Body of pancreas (tissue), 4 donors: Measurements from ENCODE around the gene NOVA1. TPM values are rescaled to one million over a fixed set of nuclear protein-coding genes. Genes with fewer than 3 reads are reported as not detected.

Experiments used
- ATAC-seq: fragments of 150-250 bp; one replicate; pipeline ENCODE4 v1.9.1; 2016
- DNase-seq, 4 donors: peaks; one replicate each; pipeline ENCODE4 v3.0.0-alpha.2; 2019
- H3K27ac ChIP-seq, 4 donors: fragments of 200-600 bp; sonication (generic); 1 replicate in 3 of 4; 2 replicates in 1 of 4; pipeline versions ENCODE4 v1.5.1 to v1.6.1; 2016 to 2019; ENCODE audit warnings: mild to moderate bottlenecking in 1 of 4, mixed read lengths in 1 of 4, moderate library complexity in 1 of 4
- H3K27me3 ChIP-seq, 2 donors: fragments of 200-600 bp; sonication (generic); one replicate each; pipeline ENCODE4 v1.6.0; 2016; ENCODE audit warnings: mild to moderate bottlenecking in 1 of 2
- H3K36me3 ChIP-seq, 2 donors: fragments of 200-600 bp; sonication (generic); replicated peaks in 1 of 2; 2 replicates each; pipeline ENCODE4 v1.5.1; 2016; ENCODE audit warnings: low read depth in 2 of 2; ENCODE audit not compliant: insufficient read depth in 1 of 2
- H3K4me1 ChIP-seq: fragments of 200-600 bp; sonication (generic); one replicate; pipeline ENCODE4 v1.6.0; 2016
- H3K4me3 ChIP-seq, 2 donors: fragments of 200-600 bp; sonication (generic); 1 replicate in 1 of 2; 2 replicates in 1 of 2; pipeline ENCODE4 v1.5.1; 2016 to 2019
- H3K9me3 ChIP-seq, 3 donors: fragments of 200-600 bp; sonication (generic); 1 replicate in 2 of 3; 2 replicates in 1 of 3; pipeline ENCODE4 v1.5.1; 2016
- POLR2A ChIP-seq, 3 donors: fragments of 450-650 bp; IDR thresholded peaks; one replicate each; pipeline ENCODE4 v1.6.1; 2016; ENCODE audit warnings: antibody characterized with exemption in 3 of 3, mild to moderate bottlenecking in 2 of 3
- intact Hi-C: fragments of 100-400 bp; cut with DNase I; formaldehyde crosslinking; loops from one replicate; pipeline ENCODE4 v1.15.1; 2023
- total RNA-seq, 2 donors: library from RNA; depleted of rRNA; stranded (reverse); fragments of >200 nt; gene quantifications; one replicate each; pipeline ENCODE4 v1.1.0, GENCODE V29; 2016
- TF ChIP-seq, protein P1 (sequence below), 7 experiments: fragments of 450-650 bp in 4 of 7; fragments of 200-600 bp in 3 of 7; sonication (generic) in 3 of 7; IDR thresholded peaks; one replicate each; pipeline ENCODE4 v1.5.1; 2016 to 2019; ENCODE audit warnings: antibody characterized with exemption in 7 of 7

NOVA1 gene
- total RNA-seq, 2 donors from 2014 or later = 0.78 to 6.9 TPM

DNA sequence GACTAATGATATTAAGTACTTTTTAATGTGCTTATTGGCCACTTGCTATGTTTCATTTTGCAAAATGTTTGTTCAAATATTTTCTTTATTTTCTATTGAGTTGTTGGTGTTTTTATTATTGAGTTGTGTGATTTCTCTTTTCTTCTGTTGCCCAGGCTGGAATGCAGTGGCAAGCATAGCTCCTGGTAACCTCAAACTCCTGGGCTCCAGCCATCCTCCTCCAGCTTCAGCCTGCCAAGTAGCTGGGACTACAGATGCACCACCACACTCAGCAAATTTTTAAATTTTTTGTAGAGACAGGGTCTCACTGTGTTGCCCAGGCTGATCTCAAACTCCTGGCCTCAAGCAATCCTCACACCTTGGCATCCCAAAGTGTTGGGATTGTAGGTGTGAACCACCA is 199.2 kb downstream of the NOVA1 start:
- TF ChIP-seq, protein P1, sequence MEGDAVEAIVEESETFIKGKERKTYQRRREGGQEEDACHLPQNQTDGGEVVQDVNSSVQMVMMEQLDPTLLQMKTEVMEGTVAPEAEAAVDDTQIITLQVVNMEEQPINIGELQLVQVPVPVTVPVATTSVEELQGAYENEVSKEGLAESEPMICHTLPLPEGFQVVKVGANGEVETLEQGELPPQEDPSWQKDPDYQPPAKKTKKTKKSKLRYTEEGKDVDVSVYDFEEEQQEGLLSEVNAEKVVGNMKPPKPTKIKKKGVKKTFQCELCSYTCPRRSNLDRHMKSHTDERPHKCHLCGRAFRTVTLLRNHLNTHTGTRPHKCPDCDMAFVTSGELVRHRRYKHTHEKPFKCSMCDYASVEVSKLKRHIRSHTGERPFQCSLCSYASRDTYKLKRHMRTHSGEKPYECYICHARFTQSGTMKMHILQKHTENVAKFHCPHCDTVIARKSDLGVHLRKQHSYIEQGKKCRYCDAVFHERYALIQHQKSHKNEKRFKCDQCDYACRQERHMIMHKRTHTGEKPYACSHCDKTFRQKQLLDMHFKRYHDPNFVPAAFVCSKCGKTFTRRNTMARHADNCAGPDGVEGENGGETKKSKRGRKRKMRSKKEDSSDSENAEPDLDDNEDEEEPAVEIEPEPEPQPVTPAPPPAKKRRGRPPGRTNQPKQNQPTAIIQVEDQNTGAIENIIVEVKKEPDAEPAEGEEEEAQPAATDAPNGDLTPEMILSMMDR (IDR thresholded peaks at IDR 0.05) = no peak
- no peak for TF ChIP-seq POLR2A (IDR thresholded peaks at IDR 0.05)
- Histone ChIP-seq H3K27me3 (no peaks in the 10 kb centered on the region), H3K9me3 (no peaks in the 10 kb centered on the region), H3K36me3 (no peaks in the 10 kb centered on the region), H3K4me1 (no peaks in the 10 kb centered on the region), H3K4me3 (no peak overlapping the region), H3K27ac (no peak overlapping the region)
- no peak for ATAC-seq
- DNase-seq = no peak
- intact Hi-C loops = loop anchor here (10.0 kb wide), 1 partner anchor 586 kb away; no protein-coding TSS in a partner anchor
